ENCODE data around the gene MACROD2. TPM values are rescaled to one million over a fixed set of nuclear protein-coding genes. Genes with fewer than 3 reads are reported as not detected.

MACROD2 gene
- total RNA-seq, 4 donors from 2014 or later, result 8.7 to 17.8 (median 10.8) TPM

DNA sequence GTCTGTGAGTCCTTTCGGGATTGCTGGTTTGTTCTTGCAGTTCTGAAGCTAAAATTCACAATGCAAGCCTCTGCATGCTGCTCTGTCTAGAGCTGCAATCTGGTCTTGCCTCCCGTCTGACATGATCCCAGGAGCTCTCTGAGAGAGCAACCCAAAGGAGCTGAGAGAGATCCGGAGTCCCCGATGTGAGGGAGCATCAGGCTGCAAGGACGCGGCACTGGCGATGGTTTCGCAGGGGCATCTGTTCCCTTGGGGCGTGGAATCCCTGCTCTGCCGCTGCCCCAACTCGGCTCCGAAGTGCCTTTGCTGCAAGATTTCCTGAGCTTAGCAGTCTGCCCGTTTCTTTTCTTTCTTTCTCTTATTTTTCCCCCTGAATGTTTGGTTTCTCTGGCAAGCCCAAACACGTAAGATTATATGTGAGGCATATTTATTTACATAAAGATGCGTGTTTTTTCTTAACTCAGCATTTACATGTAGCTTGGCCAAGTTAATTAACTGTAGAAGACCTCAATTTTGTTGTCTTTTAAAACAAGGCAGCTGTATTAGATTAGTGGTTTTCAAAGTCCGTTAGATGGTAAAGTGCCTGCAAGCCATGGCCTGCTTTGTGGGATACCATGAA, 1704.9 kb downstream of the MACROD2 start:
- Histone ChIP-seq H3K4me3 (replicated peaks in 1 of 3) (no peak overlapping the region), H3K27me3 (no peaks in the 10 kb centered on the region), H3K27ac (no peak overlapping the region), H3K9me3 (no peaks in the 10 kb centered on the region), H3K4me1 (no peaks in the 10 kb centered on the region), H3K36me3 (no peaks in the 10 kb centered on the region)
- 81 to 85% methylated on average over 16 of the region's 16 CpGs for WGBS, 2 donors
- no peak for TF ChIP-seq POLR2A (IDR thresholded peaks at IDR 0.05)
- intact Hi-C loops (cut with DNase I), result no loop called here
- DNase-seq, result no peak

DNA sequence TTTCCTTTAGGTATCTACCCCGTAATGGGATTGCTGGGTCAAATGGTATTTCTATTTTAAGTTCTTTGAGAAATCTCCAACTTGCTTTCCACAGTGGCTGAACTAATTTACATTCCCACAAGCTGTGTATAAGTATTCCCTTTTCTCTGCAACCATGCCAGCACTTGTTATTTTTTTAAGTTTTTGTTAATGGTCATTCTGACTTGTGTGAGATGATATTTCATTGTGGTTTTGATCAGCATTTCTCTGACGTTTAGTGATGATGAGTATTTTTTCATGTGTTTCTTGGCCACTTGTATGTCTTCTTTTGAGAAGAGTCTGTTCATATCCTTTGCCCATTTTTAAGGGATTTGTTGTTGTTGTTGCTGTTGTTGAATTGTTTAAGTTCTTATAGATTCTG, 1706.8 kb downstream of the MACROD2 start:
- Histone ChIP-seq H3K9me3 (no peaks in the 10 kb centered on the region), H3K36me3 (no peaks in the 10 kb centered on the region), H3K4me1 (no peaks in the 10 kb centered on the region), H3K4me3 (replicated peaks in 1 of 3) (no peak overlapping the region), H3K27ac (no peak overlapping the region), H3K27me3 (no peaks in the 10 kb centered on the region)
- no peak for TF ChIP-seq POLR2A (IDR thresholded peaks at IDR 0.05)
- TF ChIP-seq, protein P1, sequence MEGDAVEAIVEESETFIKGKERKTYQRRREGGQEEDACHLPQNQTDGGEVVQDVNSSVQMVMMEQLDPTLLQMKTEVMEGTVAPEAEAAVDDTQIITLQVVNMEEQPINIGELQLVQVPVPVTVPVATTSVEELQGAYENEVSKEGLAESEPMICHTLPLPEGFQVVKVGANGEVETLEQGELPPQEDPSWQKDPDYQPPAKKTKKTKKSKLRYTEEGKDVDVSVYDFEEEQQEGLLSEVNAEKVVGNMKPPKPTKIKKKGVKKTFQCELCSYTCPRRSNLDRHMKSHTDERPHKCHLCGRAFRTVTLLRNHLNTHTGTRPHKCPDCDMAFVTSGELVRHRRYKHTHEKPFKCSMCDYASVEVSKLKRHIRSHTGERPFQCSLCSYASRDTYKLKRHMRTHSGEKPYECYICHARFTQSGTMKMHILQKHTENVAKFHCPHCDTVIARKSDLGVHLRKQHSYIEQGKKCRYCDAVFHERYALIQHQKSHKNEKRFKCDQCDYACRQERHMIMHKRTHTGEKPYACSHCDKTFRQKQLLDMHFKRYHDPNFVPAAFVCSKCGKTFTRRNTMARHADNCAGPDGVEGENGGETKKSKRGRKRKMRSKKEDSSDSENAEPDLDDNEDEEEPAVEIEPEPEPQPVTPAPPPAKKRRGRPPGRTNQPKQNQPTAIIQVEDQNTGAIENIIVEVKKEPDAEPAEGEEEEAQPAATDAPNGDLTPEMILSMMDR (IDR thresholded peaks at IDR 0.05), result no peak
- DNase-seq, result no peak
- intact Hi-C loops (cut with DNase I), result no loop called here
- WGBS, 2 donors, result 66 to 84% methylated on average over 2 of the region's 2 CpGs

DNA sequence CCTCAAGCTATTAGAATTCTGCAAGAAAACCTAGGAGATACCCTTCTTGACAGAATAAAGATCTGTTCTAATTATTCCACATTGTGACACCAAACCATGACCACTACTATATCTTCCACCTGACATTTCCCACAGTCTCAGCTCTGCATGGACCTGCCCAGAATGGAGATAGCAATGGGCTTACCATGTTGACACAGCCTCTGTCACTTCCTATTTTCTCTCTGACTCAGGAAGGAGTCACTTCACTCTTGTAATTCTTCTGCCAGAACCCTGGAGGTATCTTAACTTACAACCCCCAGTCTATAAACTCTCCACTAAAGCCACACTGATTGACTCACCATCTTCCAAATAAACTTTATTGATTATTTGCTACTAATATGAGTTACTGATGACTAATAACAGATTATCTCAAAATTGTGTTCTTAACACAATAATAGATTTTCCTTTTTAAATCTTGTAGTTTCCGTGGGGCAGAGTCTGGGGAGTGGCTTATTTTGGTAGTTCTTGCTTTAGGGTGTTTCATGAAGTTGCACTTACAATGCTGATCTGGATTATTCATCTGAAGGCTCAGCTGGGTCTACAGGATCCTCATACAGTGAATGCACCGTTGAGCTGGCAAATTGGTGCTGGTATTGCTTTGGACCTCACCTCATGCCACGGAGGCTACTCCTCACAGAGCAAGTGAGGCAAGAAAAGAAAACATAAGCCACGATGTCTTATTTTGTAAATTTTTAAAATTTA, 1708.0 kb downstream of the MACROD2 start:
- H3K9me3 ChIP-seq, result no peaks in the 10 kb centered on the region

DNA sequence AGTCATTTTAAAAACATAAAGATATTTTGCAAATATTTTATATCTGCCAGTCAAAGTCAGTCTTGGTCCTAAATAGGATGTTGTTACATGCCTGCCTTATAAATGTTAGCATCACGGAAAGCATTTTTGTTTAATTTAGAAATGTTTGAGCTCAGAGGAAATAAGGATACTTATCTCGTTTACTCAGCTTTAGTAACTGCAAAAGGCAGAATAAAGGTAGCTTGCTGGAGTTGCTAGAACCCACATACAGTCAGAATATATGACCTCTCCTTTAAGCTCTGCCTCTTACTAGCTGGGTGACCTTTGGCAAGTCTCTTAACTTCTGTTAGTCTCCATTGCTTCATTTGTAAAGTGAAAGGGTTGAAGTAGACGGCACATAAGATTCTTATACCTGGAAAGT, 1710.7 kb downstream of the MACROD2 start:
- H3K36me3 ChIP-seq, result no peaks in the 10 kb centered on the region
- no peak overlapping the region for H3K27ac ChIP-seq
- no peaks in the 10 kb centered on the region for H3K4me1 ChIP-seq
- intact Hi-C loops (cut with DNase I), result no loop called here
- no peaks in the 10 kb centered on the region for H3K9me3 ChIP-seq
- no peak for DNase-seq
- TF ChIP-seq, protein P1 (IDR thresholded peaks at IDR 0.05), result no peak
- no peak for TF ChIP-seq POLR2A (IDR thresholded peaks at IDR 0.05)
- H3K4me3 ChIP-seq (replicated peaks in 1 of 3), result no peak overlapping the region
- WGBS, 2 donors, result 69 to 73% methylated on average over 3 of the region's 3 CpGs
- no peaks in the 10 kb centered on the region for H3K27me3 ChIP-seq

More for the DNA sequence above, 1708.0 kb downstream of the MACROD2 start:
- H3K4me1 ChIP-seq, result no peaks in the 10 kb centered on the region
- no peaks in the 10 kb centered on the region for H3K27me3 ChIP-seq
- no peak for DNase-seq
- TF ChIP-seq, protein P1 (IDR thresholded peaks at IDR 0.05), result no peak
- no peak for TF ChIP-seq POLR2A (IDR thresholded peaks at IDR 0.05)
- intact Hi-C loops (cut with DNase I), result no loop called here
- WGBS, 2 donors, result 79 to 87% methylated on average over 4 of the region's 4 CpGs
- no peaks in the 10 kb centered on the region for H3K36me3 ChIP-seq
- H3K4me3 ChIP-seq (replicated peaks in 1 of 3), result no peak overlapping the region
- no peak overlapping the region for H3K27ac ChIP-seq

DNA sequence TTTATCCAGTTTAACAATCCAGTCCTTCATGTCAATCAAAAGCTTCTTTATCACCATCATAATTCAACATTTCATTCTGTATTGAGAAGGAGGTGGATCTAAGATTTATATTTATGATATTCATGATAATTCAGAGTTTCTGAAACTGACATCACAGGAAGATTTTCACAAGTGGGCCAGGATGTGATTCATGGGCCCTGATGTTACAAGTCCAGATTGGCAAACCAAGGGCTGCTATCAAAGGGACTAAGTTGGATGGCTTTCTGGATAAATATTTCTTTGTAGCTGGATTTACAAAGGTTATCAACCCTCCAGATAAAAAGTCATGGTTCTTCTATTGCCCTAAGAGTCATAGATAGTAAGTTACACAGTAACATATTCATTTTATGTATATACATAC, 1711.4 kb downstream of the MACROD2 start:
- Histone ChIP-seq H3K9me3 (no peaks in the 10 kb centered on the region), H3K4me3 (replicated peaks in 1 of 3) (no peak overlapping the region), H3K4me1 (no peaks in the 10 kb centered on the region), H3K27ac (no peak overlapping the region), H3K27me3 (no peaks in the 10 kb centered on the region), H3K36me3 (no peaks in the 10 kb centered on the region)
- TF ChIP-seq, protein P1 (IDR thresholded peaks at IDR 0.05), result no peak
- TF ChIP-seq POLR2A (IDR thresholded peaks at IDR 0.05), result no peak
- DNase-seq, result no peak
- intact Hi-C loops (cut with DNase I), result no loop called here
